ENCODE measurements around the gene FRAT2. TPM values are rescaled to one million over a fixed set of nuclear protein-coding genes. Genes with fewer than 3 reads are reported as not detected.

FRAT2 gene
- total RNA-seq, 4 donors from 2014 or later, result 16.6 to 29.4 (median 20.3) TPM

DNA sequence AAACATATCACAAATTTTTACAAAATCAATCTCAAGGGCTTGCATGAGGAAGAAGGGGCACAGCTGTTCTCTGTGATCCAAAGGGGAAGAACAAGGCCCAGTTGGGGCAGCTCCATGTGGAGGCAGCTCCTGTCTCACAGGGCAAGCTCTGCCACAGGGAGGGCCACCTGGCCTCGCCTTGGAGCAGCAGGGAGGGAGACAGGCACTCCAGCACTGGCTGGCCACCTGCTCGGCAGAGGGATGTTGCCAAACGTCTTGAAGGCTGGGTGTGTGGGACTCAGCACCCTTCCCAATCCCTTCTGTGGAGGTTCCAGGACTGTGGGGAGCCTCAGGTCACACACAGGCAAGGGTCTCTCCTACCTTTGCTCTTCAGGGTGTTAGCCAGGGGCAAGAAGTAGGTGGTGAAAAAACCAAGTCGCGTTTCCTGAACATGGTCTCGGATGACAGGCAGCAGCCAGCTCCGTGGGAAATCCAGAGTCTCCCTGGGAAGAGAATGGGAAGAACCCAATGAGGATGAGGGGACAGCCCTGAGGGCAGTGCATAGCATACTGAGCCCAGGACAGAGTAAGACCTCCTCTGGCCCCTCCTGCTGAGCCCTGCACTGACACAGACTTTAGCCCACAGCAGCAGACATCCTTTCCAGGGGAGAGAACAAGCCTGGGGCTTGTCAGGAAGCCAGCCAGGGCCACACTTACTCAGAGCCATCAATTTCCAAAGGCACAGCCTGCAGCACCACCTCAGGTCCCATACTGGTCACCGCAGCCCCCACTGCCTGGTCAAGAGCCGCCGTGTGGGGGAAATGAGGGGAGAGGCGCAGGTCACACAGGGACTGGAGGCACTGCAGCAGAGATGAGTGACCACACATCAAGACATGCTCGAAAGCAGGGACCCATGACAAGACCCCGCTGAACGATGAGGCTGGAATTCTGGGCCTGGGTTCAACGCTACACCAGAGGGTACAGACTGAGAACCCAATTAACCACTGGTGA, 44.7 kb upstream of the FRAT2 start:
- no peak for TF ChIP-seq POLR2A (IDR thresholded peaks at IDR 0.05)
- TF ChIP-seq, protein P1, sequence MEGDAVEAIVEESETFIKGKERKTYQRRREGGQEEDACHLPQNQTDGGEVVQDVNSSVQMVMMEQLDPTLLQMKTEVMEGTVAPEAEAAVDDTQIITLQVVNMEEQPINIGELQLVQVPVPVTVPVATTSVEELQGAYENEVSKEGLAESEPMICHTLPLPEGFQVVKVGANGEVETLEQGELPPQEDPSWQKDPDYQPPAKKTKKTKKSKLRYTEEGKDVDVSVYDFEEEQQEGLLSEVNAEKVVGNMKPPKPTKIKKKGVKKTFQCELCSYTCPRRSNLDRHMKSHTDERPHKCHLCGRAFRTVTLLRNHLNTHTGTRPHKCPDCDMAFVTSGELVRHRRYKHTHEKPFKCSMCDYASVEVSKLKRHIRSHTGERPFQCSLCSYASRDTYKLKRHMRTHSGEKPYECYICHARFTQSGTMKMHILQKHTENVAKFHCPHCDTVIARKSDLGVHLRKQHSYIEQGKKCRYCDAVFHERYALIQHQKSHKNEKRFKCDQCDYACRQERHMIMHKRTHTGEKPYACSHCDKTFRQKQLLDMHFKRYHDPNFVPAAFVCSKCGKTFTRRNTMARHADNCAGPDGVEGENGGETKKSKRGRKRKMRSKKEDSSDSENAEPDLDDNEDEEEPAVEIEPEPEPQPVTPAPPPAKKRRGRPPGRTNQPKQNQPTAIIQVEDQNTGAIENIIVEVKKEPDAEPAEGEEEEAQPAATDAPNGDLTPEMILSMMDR (IDR thresholded peaks at IDR 0.05), result no peak
- H3K4me3 ChIP-seq, result no peak overlapping the region
- 82 to 91% methylated on average over 8 to 12 of the region's 15 CpGs for WGBS, 2 donors
- no peaks in the 10 kb centered on the region for H3K27me3 ChIP-seq
- peaks cover 0 to 12% (median 0%) of the 10 kb centered on the region in 3 donors for H3K4me1 ChIP-seq
- H3K27ac ChIP-seq, result no peak overlapping the region
- intact Hi-C loops (cut with DNase I), result no loop called here
- no peak for DNase-seq
- peaks cover 9 to 99% (median 9%) of the 10 kb centered on the region in 3 donors for H3K36me3 ChIP-seq
- H3K9me3 ChIP-seq, result no peaks in the 10 kb centered on the region

DNA sequence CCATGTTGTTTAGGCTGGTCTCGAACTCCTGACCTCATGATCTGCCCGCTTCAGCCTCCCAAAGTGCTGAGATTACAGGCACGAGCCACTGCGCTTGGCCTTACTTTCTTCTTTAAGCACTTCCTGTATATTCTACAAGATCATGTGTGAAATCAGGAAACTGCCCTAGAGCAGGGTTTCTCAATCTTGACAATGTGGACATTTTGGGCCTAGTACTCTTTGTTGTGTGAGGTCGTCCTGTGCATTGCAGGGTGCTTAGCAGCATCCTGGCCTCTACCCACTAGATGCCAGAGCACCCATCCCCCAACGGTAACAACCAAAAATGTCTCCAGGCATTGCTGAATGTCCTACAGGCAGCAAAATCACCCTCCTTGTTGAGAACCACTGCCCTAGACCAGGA, 41.9 kb upstream of the FRAT2 start:
- 80 to 95% methylated on average over 5 to 6 of the region's 6 CpGs for WGBS, 2 donors

DNA sequence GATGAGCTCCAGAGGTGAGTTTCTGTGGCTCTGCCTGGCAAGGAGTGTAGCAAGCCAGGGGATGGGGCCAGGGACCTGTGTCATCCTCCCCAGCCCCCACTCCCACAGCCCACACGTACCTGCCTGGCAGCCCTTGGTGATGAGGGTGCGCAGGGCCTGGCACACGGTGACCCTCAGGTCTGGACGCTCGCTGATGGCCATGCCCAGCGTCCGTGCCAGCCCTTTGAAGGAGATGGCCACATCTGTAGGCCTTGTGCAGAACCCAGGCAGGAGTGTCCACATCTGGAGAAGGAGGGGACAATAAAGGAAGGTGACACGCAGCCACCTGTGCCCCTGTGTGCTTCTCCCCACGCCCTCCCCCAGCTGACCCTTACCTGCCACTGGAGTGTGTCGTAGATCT, 38.9 kb upstream of the FRAT2 start:
- intact Hi-C loops (cut with DNase I), result no loop called here
- Histone ChIP-seq H3K36me3 (peaks cover 24 to 100% (median 28%) of the 10 kb centered on the region in 3 donors), H3K27ac (no peak overlapping the region), H3K4me1 (no peaks in the 10 kb centered on the region), H3K9me3 (no peaks in the 10 kb centered on the region), H3K4me3 (no peak overlapping the region), H3K27me3 (no peaks in the 10 kb centered on the region)
- no peak for DNase-seq
- TF ChIP-seq POLR2A (IDR thresholded peaks at IDR 0.05), result no peak
- TF ChIP-seq, protein P1 (IDR thresholded peaks at IDR 0.05), result no peak
- WGBS, 2 donors, result 100% methylated on average over 3 to 4 of the region's 10 CpGs

More for the DNA sequence above, 41.9 kb upstream of the FRAT2 start:
- Histone ChIP-seq H3K27me3 (no peaks in the 10 kb centered on the region), H3K4me3 (no peak overlapping the region), H3K27ac (no peak overlapping the region), H3K36me3 (peaks cover 21 to 100% (median 29%) of the 10 kb centered on the region in 3 donors), H3K9me3 (no peaks in the 10 kb centered on the region), H3K4me1 (no peaks in the 10 kb centered on the region)
- DNase-seq, result no peak
- intact Hi-C loops (cut with DNase I), result no loop called here
- TF ChIP-seq, protein P1 (IDR thresholded peaks at IDR 0.05), result no peak
- no peak for TF ChIP-seq POLR2A (IDR thresholded peaks at IDR 0.05)

DNA sequence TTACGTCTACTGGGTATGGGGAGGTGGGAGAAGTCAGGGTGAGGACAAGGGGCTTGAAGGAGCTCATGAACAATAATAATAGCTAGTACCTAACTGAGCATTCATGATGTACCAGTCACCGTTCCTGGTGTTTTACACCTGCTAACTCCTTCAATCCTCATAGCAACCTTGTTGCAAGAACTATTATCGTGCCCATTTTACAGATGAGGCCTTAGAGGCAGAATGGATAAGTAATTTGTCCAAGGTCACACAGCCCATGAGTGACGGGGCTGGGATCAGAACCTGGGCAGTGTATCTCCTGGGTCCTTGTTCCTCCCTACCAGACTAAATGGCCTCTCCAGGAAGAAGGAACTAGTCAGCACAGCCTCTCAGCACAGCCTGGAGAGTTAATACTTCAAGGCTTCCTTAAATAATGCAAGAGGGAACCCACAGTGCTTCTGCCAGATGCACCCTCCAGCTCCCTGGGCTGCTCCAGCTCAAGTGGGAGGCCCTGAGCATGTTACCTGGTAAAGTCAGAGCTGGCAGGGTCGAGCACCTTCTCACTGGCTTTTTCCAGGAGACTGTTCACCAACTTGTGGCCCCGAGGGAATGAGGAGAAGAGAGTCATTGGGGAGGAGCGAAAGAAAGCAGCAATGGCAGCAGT, 37.8 kb upstream of the FRAT2 start:
- Histone ChIP-seq H3K4me3 (no peak overlapping the region), H3K27me3 (no peaks in the 10 kb centered on the region), H3K27ac (no peak overlapping the region), H3K36me3 (peaks cover 25 to 100% (median 31%) of the 10 kb centered on the region in 3 donors), H3K4me1 (no peaks in the 10 kb centered on the region), H3K9me3 (no peaks in the 10 kb centered on the region)
- no peak for DNase-seq
- intact Hi-C loops (cut with DNase I), result no loop called here
- no peak for TF ChIP-seq POLR2A (IDR thresholded peaks at IDR 0.05)
- TF ChIP-seq, protein P1 (IDR thresholded peaks at IDR 0.05), result no peak
- WGBS, 2 donors, result 91 to 93% methylated on average over 6 to 7 of the region's 7 CpGs

DNA sequence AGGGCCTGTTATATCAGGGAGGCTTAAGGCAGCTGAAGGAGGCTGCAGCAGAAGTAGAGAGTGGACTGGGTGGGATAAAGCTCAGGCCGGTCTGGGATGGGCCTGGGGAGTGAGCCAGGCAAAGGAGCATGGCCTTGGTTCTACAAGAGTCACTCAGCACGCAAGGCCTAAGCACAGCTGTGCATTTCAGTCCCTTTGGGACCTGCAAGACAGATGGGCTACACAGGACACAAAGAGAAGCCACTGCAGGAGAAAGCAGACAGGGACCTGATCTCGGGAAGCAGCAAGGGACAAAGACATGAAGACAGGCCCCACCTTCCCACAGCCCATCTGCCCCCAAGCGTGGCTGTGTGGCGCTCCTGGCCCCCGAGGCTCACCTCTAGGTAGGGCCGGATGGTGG, 37.2 kb upstream of the FRAT2 start:
- no peaks in the 10 kb centered on the region for H3K27me3 ChIP-seq
- intact Hi-C loops (cut with DNase I), result no loop called here
- H3K9me3 ChIP-seq, result no peaks in the 10 kb centered on the region
- no peak overlapping the region for H3K27ac ChIP-seq
- no peak for DNase-seq
- 69 to 91% methylated on average over 3 to 6 of the region's 7 CpGs for WGBS, 2 donors
- TF ChIP-seq, protein P1 (IDR thresholded peaks at IDR 0.05), result no peak
- TF ChIP-seq POLR2A (IDR thresholded peaks at IDR 0.05), result no peak
- no peaks in the 10 kb centered on the region for H3K4me1 ChIP-seq
- H3K36me3 ChIP-seq, result peaks cover 30 to 100% (median 33%) of the 10 kb centered on the region in 3 donors
- no peak overlapping the region for H3K4me3 ChIP-seq
